NCI-H2196 (cell line): Measurements from ENCODE around the gene SPDL1.

Source experiments
- DNase-seq: peaks from one replicate; lab custom pipeline; 2025; ENCODE audit not compliant: unreplicated experiment; lab: John Stamatoyannopoulos, UW

SPDL1 gene

GRCh38 chr5:169583424-169584220, at the start of gene SPDL1:
Gene SPDL1 (plus strand): TSS chr5:169583773. CDS start chr5:169588417, 4,644 bp downstream.
- peak; percentile 91 for DNase-seq

GRCh38 chr5:169534311-169534880, 49.2 kb upstream of the SPDL1 start:
- no peak for DNase-seq

- DNase-seq, result no peak
Observed at GRCh38 chr5:169534939-169535338, 48.6 kb upstream of the SPDL1 start.

- DNase-seq, result no peak
Observed at GRCh38 chr5:169538944-169539343, 44.6 kb upstream of the SPDL1 start.

GRCh38 chr5:169542811-169543210, 40.8 kb upstream of the SPDL1 start:
- no peak for DNase-seq

- no peak for DNase-seq
Observed at GRCh38 chr5:169544264-169544950, 39.2 kb upstream of the SPDL1 start.

GRCh38 chr5:169545762-169546161, 37.8 kb upstream of the SPDL1 start:
- no peak for DNase-seq

GRCh38 chr5:169546346-169546745, 37.2 kb upstream of the SPDL1 start:
- no peak for DNase-seq

- no peak for DNase-seq
Observed at GRCh38 chr5:169547508-169547907, 36.1 kb upstream of the SPDL1 start.

- no peak for DNase-seq
Observed at GRCh38 chr5:169548315-169548714, 35.3 kb upstream of the SPDL1 start.

GRCh38 chr5:169549453-169550100, 34.0 kb upstream of the SPDL1 start:
- DNase-seq, result no peak

GRCh38 chr5:169550227-169550626, 33.3 kb upstream of the SPDL1 start:
- DNase-seq, result no peak

- no peak for DNase-seq
Observed at GRCh38 chr5:169551146-169551545, 32.4 kb upstream of the SPDL1 start.

GRCh38 chr5:169551696-169552095, 31.9 kb upstream of the SPDL1 start:
- no peak for DNase-seq

- no peak for DNase-seq
Observed at GRCh38 chr5:169554251-169554650, 29.3 kb upstream of the SPDL1 start.

- DNase-seq, result no peak
Observed at GRCh38 chr5:169557838-169558237, 25.7 kb upstream of the SPDL1 start.

- DNase-seq, result no peak
Observed at GRCh38 chr5:169561893-169562292, 21.7 kb upstream of the SPDL1 start.

GRCh38 chr5:169563369-169563768, 20.2 kb upstream of the SPDL1 start:
- DNase-seq, result no peak

- DNase-seq, result no peak
Observed at GRCh38 chr5:169566202-169566601, 17.4 kb upstream of the SPDL1 start.

GRCh38 chr5:169567079-169567478, 16.5 kb upstream of the SPDL1 start:
- no peak for DNase-seq

- no peak for DNase-seq
Observed at GRCh38 chr5:169569513-169569912, 14.1 kb upstream of the SPDL1 start.

GRCh38 chr5:169571355-169571754, 12.2 kb upstream of the SPDL1 start:
- no peak for DNase-seq
